Activated CD4-positive, alpha-beta T cell treated with anti-CD3 and anti-CD28 coated beads, Interleukin-10, Interleukin-2, amounts not matched to agents 100 ng/mL and 50 ng/mL, durations not matched to agents 16 hours and 8 hours (primary cell): ENCODE measurements around the gene SPOCK2.

ENCODE experiments used
- DNase-seq: peaks from one replicate; pipeline ENCODE4 v3.0.0-alpha.2; 2020

SPOCK2 gene

GRCh38 chr10:72025832-72026231 is 62.5 kb downstream of the SPOCK2 start:
- DNase-seq = no peak

GRCh38 chr10:72025400-72025799 is 63.0 kb downstream of the SPOCK2 start:
- DNase-seq = no peak

- DNase-seq = no peak
Observed at GRCh38 chr10:72024596-72024995, 63.8 kb downstream of the SPOCK2 start.

GRCh38 chr10:72022228-72022627 is 66.1 kb downstream of the SPOCK2 start:
- DNase-seq = no peak

- DNase-seq = no peak
Observed at GRCh38 chr10:72020914-72021809, 67.2 kb downstream of the SPOCK2 start.

- DNase-seq = no peak
Observed at GRCh38 chr10:72019085-72019876, 69.1 kb downstream of the SPOCK2 start.

- no peak for DNase-seq
Observed at GRCh38 chr10:72016608-72017300, 71.6 kb downstream of the SPOCK2 start.

GRCh38 chr10:72015841-72016240 is 72.5 kb downstream of the SPOCK2 start:
- DNase-seq = no peak

GRCh38 chr10:72014785-72015480 is 73.4 kb downstream of the SPOCK2 start:
- no peak for DNase-seq

GRCh38 chr10:72014197-72014596 is 74.2 kb downstream of the SPOCK2 start:
- no peak for DNase-seq

GRCh38 chr10:72013202-72013945 is 75.0 kb downstream of the SPOCK2 start:
- DNase-seq = no peak

GRCh38 chr10:72012796-72013195 is 75.6 kb downstream of the SPOCK2 start:
- no peak for DNase-seq

GRCh38 chr10:72011976-72012512 is 76.3 kb downstream of the SPOCK2 start:
- no peak for DNase-seq

- DNase-seq = no peak
Observed at GRCh38 chr10:72011468-72011867, 76.9 kb downstream of the SPOCK2 start.

GRCh38 chr10:72011016-72011415 is 77.3 kb downstream of the SPOCK2 start:
- no peak for DNase-seq

GRCh38 chr10:72010234-72010973 is 77.9 kb downstream of the SPOCK2 start:
- no peak for DNase-seq

- DNase-seq = no peak
Observed at GRCh38 chr10:72009425-72010081, 78.8 kb downstream of the SPOCK2 start.

- DNase-seq = no peak
Observed at GRCh38 chr10:72009051-72009424, 79.3 kb downstream of the SPOCK2 start.
